PC-3 (cell line): Measurements from ENCODE around the gene NT5C1B. TPM values are rescaled to one million over a fixed set of nuclear protein-coding genes. Genes with fewer than 3 reads are reported as not detected.

Source experiments
- ATAC-seq: fragments of 200-7000 bp; cut with Tn5 transposase; 2 replicates; pipeline ENCODE4 v1.9.1; 2020; ENCODE audit warnings: mild to moderate bottlenecking, moderate library complexity
- BruUV-seq: library from RNA; stranded (reverse); fragments of 400-500 nt; replicated peaks from 2 replicates; lab custom pipeline; 2021; lab: Mats Ljungman, UMichigan
- CTCF ChIA-PET: fragments of 300-600 bp; sonication (Branson Sonifier 250); formaldehyde crosslinking; loops from one replicate; lab custom pipeline; 2022; ENCODE audit warnings: antibody characterized with exemption; lab: Charles Lee
- POLR2A ChIA-PET: fragments of 300-600 bp; sonication (Branson Sonifier 250); formaldehyde crosslinking; loops from one replicate; lab custom pipeline; 2022; ENCODE audit warnings: antibody characterized with exemption; ENCODE audit not compliant: unreplicated experiment; lab: Charles Lee
- DNase-seq: peaks from one replicate; pipeline ENCODE4 v3.0.0-alpha.2; 2015
- H2AFZ ChIP-seq: fragments of 300-600 bp; sonication (generic); 2 replicates; pipeline ENCODE4 v1.6.0; 2016; ENCODE audit warnings: antibody characterized with exemption, low read length
- H3F3A ChIP-seq: fragments of 300-600 bp; sonication (generic); one replicate; pipeline ENCODE4 v1.6.0; 2017; ENCODE audit warnings: antibody characterized with exemption, low read length, control low read depth, mild to moderate bottlenecking; ENCODE audit not compliant: unreplicated experiment
- H3K27ac ChIP-seq: fragments of 300-600 bp; sonication (generic); 2 replicates; pipeline ENCODE4 v1.5.1; 2016; ENCODE audit warnings: mild to moderate bottlenecking, low read length
- H3K27me3 ChIP-seq: fragments of 300-600 bp; sonication (generic); 2 replicates; pipeline ENCODE4 v1.6.1; 2016; ENCODE audit warnings: low read length, mixed read lengths
- H3K36me3 ChIP-seq: fragments of 300-600 bp; sonication (generic); 2 replicates; pipeline ENCODE4 v1.6.1; 2016; ENCODE audit warnings: low read depth, mixed run types, low read length, mixed read lengths
- H3K4me1 ChIP-seq: fragments of 300-600 bp; sonication (generic); 2 replicates; pipeline ENCODE4 v1.5.1; 2016; ENCODE audit warnings: low read length; ENCODE audit not compliant: insufficient read depth
- H3K4me2 ChIP-seq: fragments of 300-600 bp; sonication (generic); 2 replicates; pipeline ENCODE4 v1.6.0; 2016; ENCODE audit warnings: low read length
- H3K4me3 ChIP-seq: fragments of 300-600 bp; sonication (generic); 2 replicates; pipeline ENCODE4 v1.5.1; 2016; ENCODE audit warnings: mild to moderate bottlenecking, low read length, mixed read lengths
- H3K79me2 ChIP-seq: fragments of 300-600 bp; sonication (generic); 2 replicates; pipeline ENCODE4 v1.6.1; 2017; ENCODE audit warnings: low read length, mixed read lengths
- H3K9ac ChIP-seq: fragments of 300-600 bp; sonication (generic); 2 replicates; pipeline ENCODE4 v1.6.0; 2016; ENCODE audit warnings: mild to moderate bottlenecking, low read length
- H3K9me2 ChIP-seq: fragments of 300-600 bp; sonication (generic); replicated peaks from 2 replicates; pipeline ENCODE4 v1.6.1; 2016; ENCODE audit warnings: mixed run types, low read length, mixed read lengths
- H3K9me3 ChIP-seq: fragments of 300-600 bp; sonication (generic); 2 replicates; pipeline ENCODE4 v1.6.1; 2016; ENCODE audit warnings: low read length, mixed read lengths
- H4K20me1 ChIP-seq: fragments of 300-600 bp; sonication (generic); 2 replicates; pipeline ENCODE4 v1.6.1; 2016; ENCODE audit warnings: low read length, mixed read lengths
- EZH2 ChIP-seq: fragments of 300-600 bp; sonication (generic); IDR thresholded peaks from one replicate; pipeline ENCODE4 v1.6.1; 2017; ENCODE audit warnings: antibody characterized with exemption, mild to moderate bottlenecking, low read length; ENCODE audit not compliant: unreplicated experiment
- EZH2phosphoT487 ChIP-seq: fragments of 300-600 bp; sonication (generic); IDR thresholded peaks from 2 replicates; pipeline ENCODE4 v1.6.1; 2018; ENCODE audit warnings: mild to moderate bottlenecking, antibody characterized with exemption, low read length, borderline replicate concordance
- intact Hi-C: fragments of 100-400 bp; cut with micrococcal nuclease; formaldehyde crosslinking; loops from 2 replicates; pipeline ENCODE4 v1.9.0; 2023
- total RNA-seq: library from RNA; depleted of rRNA; stranded (reverse); fragments of >200 nt; gene quantifications from 2 replicates; pipeline ENCODE4 v1.2.3, GENCODE V29; 2014
- TF ChIP-seq, protein P1 (sequence below): fragments of 300-600 bp; sonication (generic); conservative IDR thresholded peaks from 2 replicates; pipeline ENCODE4 v1.5.1; 2017; ENCODE audit warnings: antibody characterized with exemption, low read depth, mild to moderate bottlenecking, low read length

The NT5C1B gene
- total RNA-seq, 1 experiment from 2014 or later: not detected

- TF ChIP-seq EZH2: no peak
- no peak for TF ChIP-seq EZH2phosphoT487
- TF ChIP-seq, protein P1, sequence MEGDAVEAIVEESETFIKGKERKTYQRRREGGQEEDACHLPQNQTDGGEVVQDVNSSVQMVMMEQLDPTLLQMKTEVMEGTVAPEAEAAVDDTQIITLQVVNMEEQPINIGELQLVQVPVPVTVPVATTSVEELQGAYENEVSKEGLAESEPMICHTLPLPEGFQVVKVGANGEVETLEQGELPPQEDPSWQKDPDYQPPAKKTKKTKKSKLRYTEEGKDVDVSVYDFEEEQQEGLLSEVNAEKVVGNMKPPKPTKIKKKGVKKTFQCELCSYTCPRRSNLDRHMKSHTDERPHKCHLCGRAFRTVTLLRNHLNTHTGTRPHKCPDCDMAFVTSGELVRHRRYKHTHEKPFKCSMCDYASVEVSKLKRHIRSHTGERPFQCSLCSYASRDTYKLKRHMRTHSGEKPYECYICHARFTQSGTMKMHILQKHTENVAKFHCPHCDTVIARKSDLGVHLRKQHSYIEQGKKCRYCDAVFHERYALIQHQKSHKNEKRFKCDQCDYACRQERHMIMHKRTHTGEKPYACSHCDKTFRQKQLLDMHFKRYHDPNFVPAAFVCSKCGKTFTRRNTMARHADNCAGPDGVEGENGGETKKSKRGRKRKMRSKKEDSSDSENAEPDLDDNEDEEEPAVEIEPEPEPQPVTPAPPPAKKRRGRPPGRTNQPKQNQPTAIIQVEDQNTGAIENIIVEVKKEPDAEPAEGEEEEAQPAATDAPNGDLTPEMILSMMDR: no peak
- Histone ChIP-seq H3K27ac (no peak overlapping the region), H4K20me1 (no peaks in the 10 kb centered on the region), H3K9me2 (no peaks in the 10 kb centered on the region), H3K9me3 (no peaks in the 10 kb centered on the region), H3K4me3 (no peak overlapping the region), H2AFZ (no peak overlapping the region), H3K9ac (no peak overlapping the region), H3K36me3 (no peaks in the 10 kb centered on the region), H3K4me1 (peaks cover 63% of the 10 kb centered on the region), H3K27me3 (no peaks in the 10 kb centered on the region), H3F3A (peaks cover 18% of the 10 kb centered on the region), H3K79me2 (0 out of 2 replicates have a peak, but pooled peaks cover 12% of the 10 kb centered on the region), H3K4me2 (no peak overlapping the region)
- intact Hi-C loops: no loop called here
- DNase-seq (no peak), ATAC-seq (no peak)
- BruUV-seq: no TSS peak
- ChIA-PET POLR2A (no interaction called here), CTCF (no interaction called here)
Measured at GRCh38 chr2:18549083-18549482, 40.3 kb downstream of the NT5C1B start.

GRCh38 chr2:18548621-18549020, 40.7 kb downstream of the NT5C1B start:
- Histone ChIP-seq H4K20me1 (no peaks in the 10 kb centered on the region), H3K27ac (no peak overlapping the region), H3K27me3 (no peaks in the 10 kb centered on the region), H3K36me3 (no peaks in the 10 kb centered on the region), H3K4me2 (no peak overlapping the region), H3F3A (peaks cover 18% of the 10 kb centered on the region), H3K4me3 (no peak overlapping the region), H3K9ac (no peak overlapping the region), H3K9me3 (no peaks in the 10 kb centered on the region), H3K79me2 (0 out of 2 replicates have a peak, but pooled peaks cover 8% of the 10 kb centered on the region), H2AFZ (no peak overlapping the region), H3K9me2 (no peaks in the 10 kb centered on the region), H3K4me1 (peaks cover 60% of the 10 kb centered on the region)
- no peak for TF ChIP-seq EZH2phosphoT487
- TF ChIP-seq, protein P1: no peak
- TF ChIP-seq EZH2: no peak
- CTCF ChIA-PET: no interaction called here
- ATAC-seq (no peak), DNase-seq (no peak)
- BruUV-seq: no TSS peak
- POLR2A ChIA-PET: no interaction called here
- intact Hi-C loops: no loop called here

- no TSS peak for BruUV-seq
- Histone ChIP-seq H2AFZ (no peak overlapping the region), H3K27me3 (no peaks in the 10 kb centered on the region), H3K4me1 (peaks cover 39% of the 10 kb centered on the region), H3K4me2 (no peak overlapping the region), H3K4me3 (no peak overlapping the region), H3K36me3 (no peaks in the 10 kb centered on the region), H3K9me3 (no peaks in the 10 kb centered on the region), H3K27ac (no peak overlapping the region), H3K79me2 (no peaks in the 10 kb centered on the region), H4K20me1 (no peaks in the 10 kb centered on the region), H3K9ac (no peak overlapping the region), H3K9me2 (no peaks in the 10 kb centered on the region), H3F3A (peaks cover 6% of the 10 kb centered on the region)
- ChIA-PET CTCF (no interaction called here), POLR2A (no interaction called here)
- no peak for ATAC-seq
- no peak for TF ChIP-seq EZH2
- no peak for TF ChIP-seq EZH2phosphoT487
- TF ChIP-seq, protein P1: no peak
- no peak for DNase-seq
- intact Hi-C loops: no loop called here
Measured at GRCh38 chr2:18546567-18546966, 42.8 kb downstream of the NT5C1B start.
